ENCODE data around the gene SERPINA6.
"Not testable (repeated sequence)": the region's sequence is repeated elsewhere in the genome, so short reads cannot be mapped to it uniquely, and the experiment has no call there.

SERPINA6 gene

GRCh38 chr14:94328196-94328595, 5.1 kb upstream of the SERPINA6 start:
- DNase-seq (ENCODE audit: low read depth), result no peak

- DNase-seq (ENCODE audit: low read depth), result no peak
Measured at GRCh38 chr14:94321421-94322271, 1.5 kb downstream of the SERPINA6 start.

GRCh38 chr14:94320243-94320642, 2.9 kb downstream of the SERPINA6 start:
- no peak for DNase-seq (ENCODE audit: low read depth)

GRCh38 chr14:94317259-94317658, 5.9 kb downstream of the SERPINA6 start:
- peak; percentile 12 for DNase-seq (ENCODE audit: low read depth)

GRCh38 chr14:94316692-94317091, 6.4 kb downstream of the SERPINA6 start:
- no peak for DNase-seq (ENCODE audit: low read depth)

- DNase-seq (ENCODE audit: low read depth), result no peak
Measured at GRCh38 chr14:94314890-94315289, 8.2 kb downstream of the SERPINA6 start.

- peak; percentile 18 for DNase-seq (ENCODE audit: low read depth)
Measured at GRCh38 chr14:94313991-94314655, 9.0 kb downstream of the SERPINA6 start.

- no peak for DNase-seq (ENCODE audit: low read depth)
Measured at GRCh38 chr14:94312481-94313246, 10.5 kb downstream of the SERPINA6 start.

- no peak for DNase-seq (ENCODE audit: low read depth)
Measured at GRCh38 chr14:94310248-94310647, 12.9 kb downstream of the SERPINA6 start.

- no peak for DNase-seq (ENCODE audit: low read depth)
Measured at GRCh38 chr14:94309721-94310120, 13.4 kb downstream of the SERPINA6 start.

GRCh38 chr14:94307410-94307992, 15.6 kb downstream of the SERPINA6 start:
- peak; percentile 11 for DNase-seq (ENCODE audit: low read depth)

GRCh38 chr14:94306047-94306978, 16.8 kb downstream of the SERPINA6 start:
- DNase-seq (ENCODE audit: low read depth), result no peak

GRCh38 chr14:94305620-94306019, 17.5 kb downstream of the SERPINA6 start:
- DNase-seq (ENCODE audit: low read depth), result no peak

GRCh38 chr14:94304243-94304642, 18.9 kb downstream of the SERPINA6 start:
- DNase-seq (ENCODE audit: low read depth), result no peak

GRCh38 chr14:94303111-94303510, 20.0 kb downstream of the SERPINA6 start:
- no peak for DNase-seq (ENCODE audit: low read depth)

- no peak for DNase-seq (ENCODE audit: low read depth)
Measured at GRCh38 chr14:94298130-94298529, 25.0 kb downstream of the SERPINA6 start.

GRCh38 chr14:94296181-94296545, 27.0 kb downstream of the SERPINA6 start:
- not testable (repeated sequence) for DNase-seq (ENCODE audit: low read depth)

GRCh38 chr14:94295360-94296180, 27.6 kb downstream of the SERPINA6 start:
- DNase-seq (ENCODE audit: low read depth), result no peak

GRCh38 chr14:94293578-94293924, 29.6 kb downstream of the SERPINA6 start:
- no peak for DNase-seq (ENCODE audit: low read depth)

GRCh38 chr14:94292872-94293577, 30.1 kb downstream of the SERPINA6 start, which contains the start of gene SERPINA10:
TSS of gene SERPINA10 (minus strand) at chr14:94293268. CDS start at chr14:94290593, 2,675 bp downstream.
- DNase-seq (ENCODE audit: low read depth), result no peak

Data from iris pigment epithelial cell (primary cell).